CD14-positive monocyte (primary cell): ENCODE results near the gene GAS6. TPM values are rescaled to one million over a fixed set of nuclear protein-coding genes. Genes with fewer than 3 reads are reported as not detected.

Experiments used
- DNase-seq, 3 donors: peaks; one replicate each; pipeline ENCODE4 v3.0.0-alpha.2; 2011 to 2022
- H2AFZ ChIP-seq: 2 replicates; pipeline ENCODE4 v1.6.0; 2012; ENCODE audit warnings: mild to moderate bottlenecking, low read depth, low read length, inconsistent platforms; ENCODE audit not compliant: insufficient read depth, poor library complexity, severe bottlenecking
- H3K27ac ChIP-seq, 2 donors: 1 replicate in 1 of 2; 2 replicates in 1 of 2; pipeline ENCODE4 v1.5.1; 2012 to 2013; ENCODE audit warnings: low read length in 2 of 2, control low read depth in 1 of 2, inconsistent platforms in 1 of 2, low read depth in 1 of 2, mild to moderate bottlenecking in 1 of 2
- H3K27me3 ChIP-seq, 2 donors: one replicate each; pipeline versions ENCODE4 v1.6.0 to v1.6.1; 2011 to 2013; ENCODE audit warnings: low read length in 2 of 2; ENCODE audit not compliant: control insufficient read depth in 2 of 2, insufficient read depth in 2 of 2
- H3K36me3 ChIP-seq, 2 donors: replicated peaks in 1 of 2; 1 replicate in 1 of 2; 2 replicates in 1 of 2; pipeline versions ENCODE4 v1.5.1 to v1.6.1; 2012 to 2013; ENCODE audit warnings: low read length in 2 of 2, control low read depth in 1 of 2, inconsistent platforms in 1 of 2, mild to moderate bottlenecking in 1 of 2; ENCODE audit not compliant: insufficient read depth in 2 of 2, control insufficient read depth in 1 of 2
- H3K4me1 ChIP-seq, 2 donors: 1 replicate in 1 of 2; 2 replicates in 1 of 2; pipeline versions ENCODE4 v1.5.1 to v1.6.1; 2012 to 2013; ENCODE audit warnings: low read length in 2 of 2, control low read depth in 1 of 2, inconsistent platforms in 1 of 2, mild to moderate bottlenecking in 1 of 2, moderate library complexity in 1 of 2; ENCODE audit not compliant: insufficient read depth in 2 of 2, control insufficient read depth in 1 of 2
- H3K4me2 ChIP-seq: replicated peaks from 2 replicates; pipeline ENCODE3; 2012; ENCODE audit warnings: low read length, moderate library complexity, mild to moderate bottlenecking; ENCODE audit not compliant: poor library complexity, severe bottlenecking; ENCODE audit errors: extremely low read depth
- H3K4me3 ChIP-seq, 3 experiments: fragments of 200-600 bp in 1 of 3; sonication (generic) in 1 of 3; replicated peaks in 1 of 3; 1 replicate in 2 of 3; 2 replicates in 1 of 3; pipeline ENCODE4 v1.5.1; 2011 to 2013; ENCODE audit warnings: low read length in 3 of 3, mild to moderate bottlenecking in 3 of 3, control low read depth in 2 of 3, low read depth in 2 of 3, inconsistent platforms in 1 of 3, moderate library complexity in 1 of 3
- H3K79me2 ChIP-seq: 2 replicates; pipeline ENCODE4 v1.6.0; 2012; ENCODE audit warnings: mild to moderate bottlenecking, control low read depth, inconsistent platforms, low read length, moderate library complexity; ENCODE audit not compliant: insufficient read depth
- H3K9ac ChIP-seq: 2 replicates; pipeline ENCODE4 v1.6.0; 2017; ENCODE audit warnings: low read length, mild to moderate bottlenecking; ENCODE audit not compliant: insufficient read depth, poor library complexity, severe bottlenecking
- H3K9me3 ChIP-seq, 2 donors: replicated peaks in 1 of 2; 1 replicate in 1 of 2; 2 replicates in 1 of 2; pipeline versions ENCODE4 v1.5.1 to v1.6.1; 2012 to 2013; ENCODE audit warnings: low read length in 2 of 2, control low read depth in 1 of 2; ENCODE audit not compliant: control insufficient read depth in 1 of 2, insufficient read depth in 1 of 2
- H4K20me1 ChIP-seq: 2 replicates; pipeline ENCODE4 v1.6.0; 2012; ENCODE audit warnings: mild to moderate bottlenecking, low read length, control low read depth, moderate library complexity; ENCODE audit not compliant: insufficient read depth
- H3K27ac Mint-ChIP-seq, 7 donors: one replicate each; pipeline ENCODE4 v1.8.0; 2020; ENCODE audit warnings: mild to moderate bottlenecking in 7 of 7, mixed read lengths in 7 of 7, moderate library complexity in 6 of 7, inconsistent platforms in 2 of 7
- H3K27me3 Mint-ChIP-seq, 3 donors: one replicate each; pipeline ENCODE4 v1.8.0; 2021 to 2022; ENCODE audit warnings: low read depth in 3 of 3, mild to moderate bottlenecking in 3 of 3, mixed read lengths in 3 of 3, moderate library complexity in 3 of 3, inconsistent platforms in 1 of 3
- H3K36me3 Mint-ChIP-seq, 2 donors: one replicate each; pipeline ENCODE4 v1.8.0; 2020; ENCODE audit warnings: mixed read lengths in 2 of 2, inconsistent platforms in 1 of 2, mild to moderate bottlenecking in 1 of 2
- H3K4me1 Mint-ChIP-seq: one replicate; pipeline ENCODE4 v1.8.0; 2020; ENCODE audit warnings: mild to moderate bottlenecking, mixed read lengths
- H3K4me3 Mint-ChIP-seq, 2 donors: one replicate each; pipeline ENCODE4 v1.8.0; 2020; ENCODE audit warnings: mild to moderate bottlenecking in 2 of 2, mixed read lengths in 2 of 2, moderate library complexity in 1 of 2
- H3K9me3 Mint-ChIP-seq, 7 donors: one replicate each; pipeline ENCODE4 v1.8.0; 2020 to 2022; ENCODE audit warnings: mixed read lengths in 7 of 7, mild to moderate bottlenecking in 6 of 7, moderate library complexity in 6 of 7, inconsistent platforms in 2 of 7
- WGBS: methylation state at CpG from one replicate; pipeline ENCODE4 v1.1.5; 2013; ENCODE audit warnings: missing lambda C conversion rate; ENCODE audit not compliant: insufficient coverage; 5-methylcytosine and 5-hydroxymethylcytosine counted together
- intact Hi-C, 2 donors: fragments of 100-400 bp; cut with micrococcal nuclease; formaldehyde crosslinking; loops; one replicate each; pipeline versions ENCODE4 v1.15.0 to v1.15.1; 2023
- polyA plus RNA-seq, 3 donors: library from polyadenylated mRNA; depleted of rRNA in 1 of 3; unstranded in 2 of 3; stranded (reverse) in 1 of 3; fragments of 300-500 nt in 2 of 3; fragments of >200 nt in 1 of 3; fragmentation: Illumina TruSeq in 2 of 3; gene quantifications; 1 replicate in 2 of 3; 2 replicates in 1 of 3; pipeline ENCODE4 v1.2.3, GENCODE V29; 2012 to 2021
- TF ChIP-seq, protein P1 (sequence below): fragments of 200-600 bp; IDR thresholded peaks from one replicate; pipeline ENCODE4 v1.8.0; 2022; ENCODE audit warnings: antibody characterized with exemption, mild to moderate bottlenecking

Gene GAS6
- polyA plus RNA-seq, 3 donors = 1.8 to 7.5 (median 1.9) TPM

- no peaks in the 10 kb centered on the region for H3K79me2 ChIP-seq
- WGBS = 36% methylated on average over 30 of the region's 31 CpGs
- no peak for DNase-seq
Measured at GRCh38 chr13:113854238-113855011, 9.5 kb downstream of the GAS6 start.

DNA sequence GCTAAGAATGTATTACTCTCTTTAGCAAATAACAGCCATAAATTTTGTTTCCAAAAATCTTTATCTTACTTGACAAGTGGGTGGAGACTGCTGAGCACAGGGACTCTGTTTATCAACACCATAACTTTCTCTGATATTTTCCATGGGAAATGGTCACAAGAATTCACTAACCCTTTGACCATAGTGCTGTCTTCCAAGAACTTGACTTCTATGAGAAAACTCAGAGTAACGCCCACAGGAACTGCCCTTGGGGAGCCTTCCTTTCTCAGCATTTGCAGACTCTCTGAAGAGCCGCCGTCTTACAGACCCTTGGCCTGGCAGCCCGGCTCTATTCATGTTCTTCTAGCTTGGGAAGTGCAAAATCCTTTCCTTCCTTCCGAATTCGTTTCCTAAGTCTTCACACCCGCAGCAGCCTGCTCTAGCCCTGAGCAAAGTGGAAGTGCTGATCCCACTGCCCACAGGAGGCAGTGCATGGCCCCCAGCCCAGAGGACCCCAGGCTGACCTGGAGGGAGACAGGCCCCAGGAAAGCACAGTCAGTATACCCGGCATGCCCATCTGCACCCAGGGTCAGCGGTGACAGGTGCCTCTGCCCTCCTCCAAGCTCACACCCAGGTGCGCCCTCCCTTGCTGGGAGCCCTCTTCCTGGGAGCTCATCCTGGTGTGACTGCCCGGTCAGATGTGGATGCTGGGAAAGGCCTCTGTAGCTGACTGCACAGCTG, 10.2 kb downstream of the GAS6 start:
- Mint-ChIP-seq H3K27ac (no peak overlapping the region), H3K27me3 (peaks cover 10 to 19% (median 12%) of the 10 kb centered on the region in 3 donors), H3K9me3 (peaks cover 0 to 4% (median 0%) of the 10 kb centered on the region in 7 donors), H3K36me3 (peaks cover 4 to 6% of the 10 kb centered on the region in 2 donors), H3K4me3 (peak overlapping the region in 1 of 2 donors; percentile 17), H3K4me1 (peaks cover 17% of the 10 kb centered on the region)
- H3K4me3 ChIP-seq = no peak overlapping the region
- H3K9me3 ChIP-seq = no peaks in the 10 kb centered on the region
- H3K9ac ChIP-seq = no peak overlapping the region
- TF ChIP-seq, protein P1, sequence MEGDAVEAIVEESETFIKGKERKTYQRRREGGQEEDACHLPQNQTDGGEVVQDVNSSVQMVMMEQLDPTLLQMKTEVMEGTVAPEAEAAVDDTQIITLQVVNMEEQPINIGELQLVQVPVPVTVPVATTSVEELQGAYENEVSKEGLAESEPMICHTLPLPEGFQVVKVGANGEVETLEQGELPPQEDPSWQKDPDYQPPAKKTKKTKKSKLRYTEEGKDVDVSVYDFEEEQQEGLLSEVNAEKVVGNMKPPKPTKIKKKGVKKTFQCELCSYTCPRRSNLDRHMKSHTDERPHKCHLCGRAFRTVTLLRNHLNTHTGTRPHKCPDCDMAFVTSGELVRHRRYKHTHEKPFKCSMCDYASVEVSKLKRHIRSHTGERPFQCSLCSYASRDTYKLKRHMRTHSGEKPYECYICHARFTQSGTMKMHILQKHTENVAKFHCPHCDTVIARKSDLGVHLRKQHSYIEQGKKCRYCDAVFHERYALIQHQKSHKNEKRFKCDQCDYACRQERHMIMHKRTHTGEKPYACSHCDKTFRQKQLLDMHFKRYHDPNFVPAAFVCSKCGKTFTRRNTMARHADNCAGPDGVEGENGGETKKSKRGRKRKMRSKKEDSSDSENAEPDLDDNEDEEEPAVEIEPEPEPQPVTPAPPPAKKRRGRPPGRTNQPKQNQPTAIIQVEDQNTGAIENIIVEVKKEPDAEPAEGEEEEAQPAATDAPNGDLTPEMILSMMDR = no peak
- H3K27me3 ChIP-seq = no peaks in the 10 kb centered on the region
- H3K79me2 ChIP-seq = no peaks in the 10 kb centered on the region
- no peak overlapping the region for H3K27ac ChIP-seq
- no peaks in the 10 kb centered on the region for H4K20me1 ChIP-seq
- intact Hi-C loops = no loop called here
- no peaks in the 10 kb centered on the region for H3K36me3 ChIP-seq
- H2AFZ ChIP-seq = no peak overlapping the region
- 55% methylated on average over 11 of the region's 11 CpGs for WGBS
- no peak overlapping the region for H3K4me2 ChIP-seq
- no peak for DNase-seq
- peaks cover 12 to 20% of the 10 kb centered on the region in 2 donors for H3K4me1 ChIP-seq

More at GRCh38 chr13:113854238-113855011, 9.5 kb downstream of the GAS6 start:
- Mint-ChIP-seq H3K4me1 (peaks cover 17% of the 10 kb centered on the region), H3K9me3 (peaks cover 0 to 6% (median 3%) of the 10 kb centered on the region in 7 donors), H3K27me3 (peaks cover 10 to 15% (median 12%) of the 10 kb centered on the region in 3 donors), H3K4me3 (peak overlapping the region in 1 of 2 donors; percentile 70), H3K36me3 (peaks cover 4 to 6% of the 10 kb centered on the region in 2 donors), H3K27ac (no peak overlapping the region)
- intact Hi-C loops = no loop called here
- Histone ChIP-seq H2AFZ (no peak overlapping the region), H4K20me1 (no peaks in the 10 kb centered on the region), H3K36me3 (no peaks in the 10 kb centered on the region), H3K4me1 (peaks cover 12 to 20% of the 10 kb centered on the region in 2 donors), H3K27me3 (no peaks in the 10 kb centered on the region), H3K27ac (no peak overlapping the region), H3K4me2 (peak overlapping the region; percentile 20), H3K4me3 (peak overlapping the region in 1 of 3 experiments; percentile 12), H3K9ac (no peak overlapping the region), H3K9me3 (no peaks in the 10 kb centered on the region)
- TF ChIP-seq, protein P1 = no peak
